K562 (cell line): ENCODE measurements around the gene TUT4. TPM values are rescaled to one million over a fixed set of nuclear protein-coding genes. Genes with fewer than 3 reads are reported as not detected.
A peak's percentile ranks its signal among the peaks of the same experiment; 100 is the strongest.

ENCODE experiments used
- BHLHE40 ChIP-seq: IDR thresholded peaks from 2 replicates; pipeline ENCODE4 v1.6.1; 2011; ENCODE audit warnings: low read length, improper control_type of control experiment
- CC2D1A ChIP-seq: fragments of 450-650 bp; IDR thresholded peaks from 2 replicates; pipeline ENCODE4 v1.6.1; 2017; ENCODE audit warnings: mild to moderate bottlenecking
- DDX20 ChIP-seq: fragments of 450-650 bp; IDR thresholded peaks from 2 replicates; pipeline ENCODE4 v1.6.1; 2016; ENCODE audit warnings: missing genetic modification characterization, low read depth, mild to moderate bottlenecking, missing compliant biosample characterization, moderate library complexity
- EZH2 ChIP-seq: IDR thresholded peaks from 2 replicates; pipeline ENCODE4 v1.6.1; 2012; ENCODE audit warnings: low read depth, mild to moderate bottlenecking, inconsistent platforms, low read length, borderline replicate concordance
- FIP1L1 ChIP-seq: fragments of 200-400 bp; formaldehyde crosslinking; IDR thresholded peaks from 2 replicates; pipeline ENCODE4 v1.6.1; 2018; ENCODE audit warnings: mild to moderate bottlenecking, low read depth, low read length; ENCODE audit not compliant: poor library complexity, severe bottlenecking
- HEY1 ChIP-seq: fragments of 250-450 bp; sonication (Bioruptor Pico); IDR thresholded peaks from 2 replicates; pipeline ENCODE4 v1.5.0; 2020; ENCODE audit warnings: mild to moderate bottlenecking, moderate library complexity, borderline replicate concordance
- MEF2D ChIP-seq: conservative IDR thresholded peaks from 2 replicates; pipeline ENCODE4 v1.6.1; 2016; ENCODE audit warnings: low read depth, missing genetic modification characterization, missing compliant biosample characterization
- NR2F6 ChIP-seq: fragments of 450-650 bp; formaldehyde crosslinking; IDR thresholded peaks from 2 replicates; pipeline ENCODE4 v1.4.0; 2020; ENCODE audit warnings: mild to moderate bottlenecking
- PBX2 ChIP-seq, 2 experiments: IDR thresholded peaks in 1 of 2; conservative IDR thresholded peaks in 1 of 2; 2 replicates each; pipeline ENCODE4 v1.6.1; 2016; ENCODE audit warnings: low read depth in 2 of 2, mild to moderate bottlenecking in 1 of 2, missing compliant biosample characterization in 1 of 2, missing genetic modification characterization in 1 of 2, moderate library complexity in 1 of 2
- TCF3 ChIP-seq: sonication (generic); formaldehyde crosslinking; IDR thresholded peaks from 2 replicates; pipeline ENCODE4 v1.4.0; 2020; ENCODE audit warnings: mild to moderate bottlenecking, missing genetic modification reagents
- ZBTB7A ChIP-seq: IDR thresholded peaks from 2 replicates; pipeline ENCODE4 v1.6.1; 2011; ENCODE audit warnings: low read depth, mild to moderate bottlenecking, low read length, moderate library complexity, borderline replicate concordance; ENCODE audit not compliant: control insufficient read depth
- ZKSCAN1 ChIP-seq: fragments of 150-350 bp; IDR thresholded peaks from 2 replicates; pipeline ENCODE4 v1.6.1; 2016; ENCODE audit warnings: low read depth, low read length
- ZNF124 ChIP-seq: sonication (generic); formaldehyde crosslinking; IDR thresholded peaks from 2 replicates; pipeline ENCODE4 v1.8.1; 2022; ENCODE audit warnings: missing genetic modification reagents
- ZNF133 ChIP-seq: fragments of 250-450 bp; sonication (Bioruptor Pico); IDR thresholded peaks from 2 replicates; pipeline ENCODE4 v1.4.0; 2020; ENCODE audit warnings: mild to moderate bottlenecking
- ZNF175 ChIP-seq: fragments of 200-800 bp; sonication (Bioruptor generic); IDR thresholded peaks from 2 replicates; pipeline ENCODE4 v1.6.1; 2016; ENCODE audit warnings: low read depth, mild to moderate bottlenecking, missing genetic modification characterization, missing compliant biosample characterization
- ZNF79 ChIP-seq: fragments of 250-450 bp; sonication (Bioruptor Pico); IDR thresholded peaks from 2 replicates; pipeline ENCODE4 v1.4.0; 2020; ENCODE audit warnings: low read depth, mild to moderate bottlenecking, moderate library complexity
- polyA plus RNA-seq, 8 experiments: library from polyadenylated mRNA; depleted of rRNA in 4 of 8; stranded (reverse) in 5 of 8; unstranded in 3 of 8; fragments of >200 nt; fragmentation: Nextera tagmentation in 2 of 8; fragmentation: Illumina TruSeq in 1 of 8; extraction: Ambion mirVana in 2 of 8; extraction: Trizol in 1 of 8; gene quantifications; 2 replicates each; pipeline versions ENCODE4 v1.2.1 to v1.2.3, GENCODE V29; 2011 to 2014; ENCODE audit warnings: inconsistent platforms in 1 of 8, missing spikeins in 1 of 8
- total RNA-seq, 7 experiments: library from RNA; depleted of rRNA in 6 of 7; stranded (reverse); fragments of >200 nt in 6 of 7; fragmentation: Illumina TruSeq in 2 of 7; extraction: Trizol in 2 of 7; gene quantifications; 2 replicates each; pipeline versions ENCODE4 v1.2.1 to v1.2.3, GENCODE V29; 2011 to 2021; ENCODE audit warnings: low replicate concordance in 1 of 7
- TF ChIP-seq, protein P1 (sequence below): fragments of 450-650 bp; IDR thresholded peaks from 2 replicates; pipeline ENCODE4 v1.6.1; 2016
- TF ChIP-seq, protein P2 (sequence below): sonication (generic); formaldehyde crosslinking; IDR thresholded peaks from 2 replicates; pipeline ENCODE4 v1.8.1; 2023; ENCODE audit warnings: mild to moderate bottlenecking, missing genetic modification reagents, moderate library complexity
- TF ChIP-seq, protein P3 (sequence below): fragments of 450-650 bp; formaldehyde crosslinking; IDR thresholded peaks from 2 replicates; pipeline ENCODE4 v1.4.0; 2022; ENCODE audit warnings: missing genetic modification characterization
- TF ChIP-seq, protein P4 (sequence below): fragments of 250-450 bp; sonication (Bioruptor Pico); IDR thresholded peaks from 2 replicates; pipeline ENCODE4 v1.5.0; 2021

Gene TUT4
- total and polyA plus RNA-seq, 9 of the 15 experiments (the other 6 are each of a cell fraction or from before 2014, with no cell fraction given) = 15.8 to 53.5 (median 36.7) TPM

GRCh38 chr1:52571783-52572182 is 18.9 kb upstream of the TUT4 start (continued):
- TF ChIP-seq, protein P1, sequence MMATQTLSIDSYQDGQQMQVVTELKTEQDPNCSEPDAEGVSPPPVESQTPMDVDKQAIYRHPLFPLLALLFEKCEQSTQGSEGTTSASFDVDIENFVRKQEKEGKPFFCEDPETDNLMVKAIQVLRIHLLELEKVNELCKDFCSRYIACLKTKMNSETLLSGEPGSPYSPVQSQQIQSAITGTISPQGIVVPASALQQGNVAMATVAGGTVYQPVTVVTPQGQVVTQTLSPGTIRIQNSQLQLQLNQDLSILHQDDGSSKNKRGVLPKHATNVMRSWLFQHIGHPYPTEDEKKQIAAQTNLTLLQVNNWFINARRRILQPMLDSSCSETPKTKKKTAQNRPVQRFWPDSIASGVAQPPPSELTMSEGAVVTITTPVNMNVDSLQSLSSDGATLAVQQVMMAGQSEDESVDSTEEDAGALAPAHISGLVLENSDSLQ = peak; percentile 19; the same call in 1 of the 2 replicates
- TF ChIP-seq ZNF133 (CRISPR knock-in tag) (no peak), PBX2 (CRISPR knock-in tag; IDR thresholded peaks at IDR 0.05; ENCODE audit: low read depth) (no peak), PBX2 (tag; conservative IDR thresholded peaks at IDR 0.05; ENCODE audit: low read depth) (no peak), BHLHE40 (no peak), ZNF124 (CRISPR knock-in tag) (no peak), MEF2D (tag) (no peak), HEY1 (CRISPR knock-in tag) (no peak), FIP1L1 (no peak), TCF3 (CRISPR knock-in tag) (no peak), ZNF79 (CRISPR knock-in tag) (no peak), DDX20 (tag) (no peak), ZKSCAN1 (no peak), NR2F6 (CRISPR knock-in tag) (no peak), ZBTB7A (no peak), EZH2 (no peak), CC2D1A (peak; percentile 82), ZNF175 (CRISPR knock-in tag) (no peak)
- TF ChIP-seq, protein P2, sequence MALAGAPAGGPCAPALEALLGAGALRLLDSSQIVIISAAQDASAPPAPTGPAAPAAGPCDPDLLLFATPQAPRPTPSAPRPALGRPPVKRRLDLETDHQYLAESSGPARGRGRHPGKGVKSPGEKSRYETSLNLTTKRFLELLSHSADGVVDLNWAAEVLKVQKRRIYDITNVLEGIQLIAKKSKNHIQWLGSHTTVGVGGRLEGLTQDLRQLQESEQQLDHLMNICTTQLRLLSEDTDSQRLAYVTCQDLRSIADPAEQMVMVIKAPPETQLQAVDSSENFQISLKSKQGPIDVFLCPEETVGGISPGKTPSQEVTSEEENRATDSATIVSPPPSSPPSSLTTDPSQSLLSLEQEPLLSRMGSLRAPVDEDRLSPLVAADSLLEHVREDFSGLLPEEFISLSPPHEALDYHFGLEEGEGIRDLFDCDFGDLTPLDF (CRISPR knock-in tag) = no peak
- TF ChIP-seq, protein P3, sequence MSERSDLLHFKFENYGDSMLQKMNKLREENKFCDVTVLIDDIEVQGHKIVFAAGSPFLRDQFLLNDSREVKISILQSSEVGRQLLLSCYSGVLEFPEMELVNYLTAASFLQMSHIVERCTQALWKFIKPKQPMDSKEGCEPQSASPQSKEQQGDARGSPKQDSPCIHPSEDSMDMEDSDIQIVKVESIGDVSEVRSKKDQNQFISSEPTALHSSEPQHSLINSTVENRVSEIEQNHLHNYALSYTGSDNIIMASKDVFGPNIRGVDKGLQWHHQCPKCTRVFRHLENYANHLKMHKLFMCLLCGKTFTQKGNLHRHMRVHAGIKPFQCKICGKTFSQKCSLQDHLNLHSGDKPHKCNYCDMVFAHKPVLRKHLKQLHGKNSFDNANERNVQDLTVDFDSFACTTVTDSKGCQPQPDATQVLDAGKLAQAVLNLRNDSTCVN (CRISPR knock-in tag) = no peak
- TF ChIP-seq, protein P4, sequence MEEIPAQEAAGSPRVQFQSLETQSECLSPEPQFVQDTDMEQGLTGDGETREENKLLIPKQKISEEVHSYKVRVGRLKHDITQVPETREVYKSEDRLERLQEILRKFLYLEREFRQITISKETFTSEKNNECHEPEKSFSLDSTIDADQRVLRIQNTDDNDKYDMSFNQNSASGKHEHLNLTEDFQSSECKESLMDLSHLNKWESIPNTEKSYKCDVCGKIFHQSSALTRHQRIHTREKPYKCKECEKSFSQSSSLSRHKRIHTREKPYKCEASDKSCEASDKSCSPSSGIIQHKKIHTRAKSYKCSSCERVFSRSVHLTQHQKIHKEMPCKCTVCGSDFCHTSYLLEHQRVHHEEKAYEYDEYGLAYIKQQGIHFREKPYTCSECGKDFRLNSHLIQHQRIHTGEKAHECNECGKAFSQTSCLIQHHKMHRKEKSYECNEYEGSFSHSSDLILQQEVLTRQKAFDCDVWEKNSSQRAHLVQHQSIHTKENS (CRISPR knock-in tag) = no peak
